Measurements from ENCODE around the gene IL2RG. TPM values are rescaled to one million over a fixed set of nuclear protein-coding genes. Genes with fewer than 3 reads are reported as not detected.

Gene IL2RG
- polyA plus RNA-seq, 1 donor (not counting 4 experiments of a cell fraction or from before 2014, with no cell fraction given) = 0.12 TPM

DNA sequence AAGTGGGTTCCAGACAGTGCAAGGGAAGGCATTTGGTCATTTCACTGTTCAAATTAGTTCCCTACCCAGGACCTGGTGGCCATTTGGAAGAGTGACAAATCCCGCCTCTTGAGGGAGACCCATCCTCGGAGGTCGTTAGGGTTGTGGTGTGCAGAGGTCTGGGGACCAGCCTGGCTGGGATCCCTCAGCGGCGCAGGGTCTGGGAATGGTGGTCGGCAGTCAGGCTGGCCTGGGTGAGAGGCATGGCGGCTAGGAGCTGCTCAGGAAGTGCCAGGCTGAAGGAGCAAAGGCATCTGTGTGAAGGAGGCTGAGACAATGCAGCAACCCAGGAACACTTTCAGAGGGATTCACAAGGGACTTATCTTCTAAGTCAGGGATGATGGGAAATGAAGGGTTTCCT lies 40.0 kb upstream of the IL2RG start:
- dilution Hi-C loops (cut with MboI; ENCODE audit: extremely low pct_ligation_motif_present, low sequenced_read_pairs) = no loop called here
- H3K4me1 ChIP-seq (ENCODE audit: control insufficient read depth, extremely low read depth, insufficient read depth, low read length) = no peaks in the 10 kb centered on the region
- no peak overlapping the region for H3K4me3 ChIP-seq (ENCODE audit: control insufficient read depth in 2 of 3, extremely low read depth in 1 of 3, insufficient read depth in 2 of 3, low read depth in 1 of 3, low read length in 3 of 3)
- no peak overlapping the region for H3K9ac ChIP-seq (ENCODE audit: control insufficient read depth, extremely low read depth, insufficient read depth, low read length)
- no peak for DNase-seq (ENCODE audit: low read depth, low spot score)
- H3K27ac ChIP-seq (ENCODE audit: control insufficient read depth, insufficient read depth, low read length) = no peak overlapping the region
- no peak overlapping the region for H3K4me2 ChIP-seq (ENCODE audit: control insufficient read depth, extremely low read depth, insufficient read depth, low read depth, low read length)
- no peaks in the 10 kb centered on the region for H3K9me1 ChIP-seq (ENCODE audit: control insufficient read depth, extremely low read depth, insufficient read depth, low read length)
- no peaks in the 10 kb centered on the region for H3K36me3 ChIP-seq (ENCODE audit: control insufficient read depth in 2 of 2, extremely low read depth in 1 of 2, insufficient read depth in 2 of 2, low read length in 2 of 2)
- no peak for FAIRE-seq
- H3K9me3 ChIP-seq (ENCODE audit: control insufficient read depth, low read depth, low read length) = no peaks in the 10 kb centered on the region
- H3K27me3 ChIP-seq (ENCODE audit: control insufficient read depth, extremely low read depth, insufficient read depth, low read length) = no peaks in the 10 kb centered on the region
- TF ChIP-seq, protein P1, sequence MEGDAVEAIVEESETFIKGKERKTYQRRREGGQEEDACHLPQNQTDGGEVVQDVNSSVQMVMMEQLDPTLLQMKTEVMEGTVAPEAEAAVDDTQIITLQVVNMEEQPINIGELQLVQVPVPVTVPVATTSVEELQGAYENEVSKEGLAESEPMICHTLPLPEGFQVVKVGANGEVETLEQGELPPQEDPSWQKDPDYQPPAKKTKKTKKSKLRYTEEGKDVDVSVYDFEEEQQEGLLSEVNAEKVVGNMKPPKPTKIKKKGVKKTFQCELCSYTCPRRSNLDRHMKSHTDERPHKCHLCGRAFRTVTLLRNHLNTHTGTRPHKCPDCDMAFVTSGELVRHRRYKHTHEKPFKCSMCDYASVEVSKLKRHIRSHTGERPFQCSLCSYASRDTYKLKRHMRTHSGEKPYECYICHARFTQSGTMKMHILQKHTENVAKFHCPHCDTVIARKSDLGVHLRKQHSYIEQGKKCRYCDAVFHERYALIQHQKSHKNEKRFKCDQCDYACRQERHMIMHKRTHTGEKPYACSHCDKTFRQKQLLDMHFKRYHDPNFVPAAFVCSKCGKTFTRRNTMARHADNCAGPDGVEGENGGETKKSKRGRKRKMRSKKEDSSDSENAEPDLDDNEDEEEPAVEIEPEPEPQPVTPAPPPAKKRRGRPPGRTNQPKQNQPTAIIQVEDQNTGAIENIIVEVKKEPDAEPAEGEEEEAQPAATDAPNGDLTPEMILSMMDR (optimal IDR thresholded peaks at IDR 0.05 in 1 of 3, IDR thresholded peaks at IDR 0.05 in 1 of 3, conservative IDR thresholded peaks at IDR 0.05 in 1 of 3; ENCODE audit: extremely low read depth in 1 of 3, insufficient read depth in 2 of 3, low read length in 3 of 3) = no peak
- TF ChIP-seq EZH2 (IDR thresholded peaks at IDR 0.05; ENCODE audit: low read length) = no peak
- H4K20me1 ChIP-seq (ENCODE audit: control insufficient read depth, extremely low read depth, insufficient read depth, low read length) = no peaks in the 10 kb centered on the region
- no peak overlapping the region for H2AFZ ChIP-seq (ENCODE audit: control insufficient read depth, low read length)
- no peaks in the 10 kb centered on the region for H3K79me2 ChIP-seq (ENCODE audit: control insufficient read depth, insufficient read depth, low read length)

DNA sequence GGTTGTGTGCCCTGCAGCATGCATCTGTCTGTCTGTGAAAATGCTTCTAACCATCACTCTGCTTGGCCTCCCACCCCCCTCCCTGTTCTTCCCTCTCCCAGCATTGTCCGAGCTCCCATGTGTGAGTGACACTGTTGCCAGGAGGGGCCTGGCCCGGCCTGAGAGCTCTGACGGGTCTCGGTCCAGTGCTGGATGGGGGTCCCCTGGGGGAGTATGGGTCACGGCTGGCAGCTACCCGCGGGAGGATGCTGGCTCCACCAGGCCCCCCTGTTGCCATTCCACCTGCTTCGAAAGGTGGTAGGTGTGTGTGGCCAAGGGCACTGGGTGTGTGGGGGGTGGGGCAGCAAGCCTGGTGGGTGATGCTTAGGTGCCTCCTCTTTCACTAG lies 36.9 kb upstream of the IL2RG start:
- H3K9me3 ChIP-seq (ENCODE audit: control insufficient read depth, low read depth, low read length) = no peaks in the 10 kb centered on the region
- no peak overlapping the region for H3K4me3 ChIP-seq (ENCODE audit: control insufficient read depth in 2 of 3, extremely low read depth in 1 of 3, insufficient read depth in 2 of 3, low read depth in 1 of 3, low read length in 3 of 3)
- H4K20me1 ChIP-seq (ENCODE audit: control insufficient read depth, extremely low read depth, insufficient read depth, low read length) = no peaks in the 10 kb centered on the region
- DNase-seq (ENCODE audit: low read depth, low spot score) (no peak), FAIRE-seq (no peak)
- H3K79me2 ChIP-seq (ENCODE audit: control insufficient read depth, insufficient read depth, low read length) = no peaks in the 10 kb centered on the region
- TF ChIP-seq, protein P1 (optimal IDR thresholded peaks at IDR 0.05 in 1 of 3, IDR thresholded peaks at IDR 0.05 in 1 of 3, conservative IDR thresholded peaks at IDR 0.05 in 1 of 3; ENCODE audit: extremely low read depth in 1 of 3, insufficient read depth in 2 of 3, low read length in 3 of 3) = no peak
- TF ChIP-seq EZH2 (IDR thresholded peaks at IDR 0.05; ENCODE audit: low read length) = no peak
- no peak overlapping the region for H2AFZ ChIP-seq (ENCODE audit: control insufficient read depth, low read length)
- dilution Hi-C loops (cut with MboI; ENCODE audit: extremely low pct_ligation_motif_present, low sequenced_read_pairs) = no loop called here
- no peak overlapping the region for H3K9ac ChIP-seq (ENCODE audit: control insufficient read depth, extremely low read depth, insufficient read depth, low read length)
- H3K27ac ChIP-seq (ENCODE audit: control insufficient read depth, insufficient read depth, low read length) = no peak overlapping the region
- H3K27me3 ChIP-seq (ENCODE audit: control insufficient read depth, extremely low read depth, insufficient read depth, low read length) = no peaks in the 10 kb centered on the region
- H3K4me2 ChIP-seq (ENCODE audit: control insufficient read depth, extremely low read depth, insufficient read depth, low read depth, low read length) = no peak overlapping the region
- no peaks in the 10 kb centered on the region for H3K4me1 ChIP-seq (ENCODE audit: control insufficient read depth, extremely low read depth, insufficient read depth, low read length)
- no peaks in the 10 kb centered on the region for H3K36me3 ChIP-seq (ENCODE audit: control insufficient read depth in 2 of 2, extremely low read depth in 1 of 2, insufficient read depth in 2 of 2, low read length in 2 of 2)
- no peaks in the 10 kb centered on the region for H3K9me1 ChIP-seq (ENCODE audit: control insufficient read depth, extremely low read depth, insufficient read depth, low read length)

All from keratinocyte (primary cell).